OCI-LY3 (cell line): ENCODE measurements around the gene MPIG6B.

Experiments
- CTCF ChIP-seq: fragments of 200-600, 300-600 bp; sonication (generic); IDR thresholded peaks from 2 replicates; pipeline ENCODE4 v1.5.1; 2014; ENCODE audit warnings: antibody characterized with exemption, low read length, low read depth
- EZH2phosphoT487 ChIP-seq: fragments of 200-600 bp; shearing (Covaris generic); IDR thresholded peaks from 2 replicates; pipeline ENCODE4 v1.6.1; 2018; ENCODE audit warnings: antibody characterized with exemption, mixed run types, low read depth

- no peak for TF ChIP-seq CTCF
- no peak for TF ChIP-seq EZH2phosphoT487
Observed at GRCh38 chr6:31775184-31775583, 52.0 kb downstream of the MPIG6B start.
